OCI-LY7 (cell line): ENCODE data around the gene CBLC. TPM values are rescaled to one million over a fixed set of nuclear protein-coding genes. Genes with fewer than 3 reads are reported as not detected.

Experiments used
- BruUV-seq: library from RNA; stranded (reverse); fragments of 400-500 nt; replicated peaks from 2 replicates; lab custom pipeline; 2021; lab: Mats Ljungman, UMichigan
- CTCF ChIA-PET: fragments of 300-600 bp; sonication (Branson Sonifier 250); formaldehyde crosslinking; loops from one replicate; lab custom pipeline; 2022; ENCODE audit warnings: antibody characterized with exemption; ENCODE audit not compliant: unreplicated experiment; lab: Charles Lee
- POLR2A ChIA-PET: fragments of 300-600 bp; sonication (Branson Sonifier 250); formaldehyde crosslinking; loops from one replicate; lab custom pipeline; 2022; ENCODE audit warnings: antibody characterized with exemption; lab: Charles Lee
- DNase-seq: peaks from one replicate; pipeline ENCODE4 v3.0.0-alpha.2; 2015; ENCODE audit warnings: low spot score
- H2AFZ ChIP-seq: fragments of 200-600 bp; sonication (generic), shearing (Covaris generic); 2 replicates; pipeline ENCODE4 v1.6.1; 2014; ENCODE audit warnings: mild to moderate bottlenecking, antibody characterized with exemption, low read length, moderate library complexity
- H3K27ac ChIP-seq: fragments of 200-600 bp; sonication (generic); 2 replicates; pipeline ENCODE4 v1.5.1; 2014; ENCODE audit warnings: mixed run types, low read depth, mild to moderate bottlenecking, moderate library complexity, low read length, inconsistent platforms; ENCODE audit not compliant: poor library complexity, severe bottlenecking
- H3K36me3 ChIP-seq: fragments of 200-600 bp; sonication (generic); 2 replicates; pipeline ENCODE4 v1.6.1; 2014; ENCODE audit warnings: mild to moderate bottlenecking, antibody characterized with exemption, low read length, moderate library complexity, mixed read lengths; ENCODE audit not compliant: insufficient read depth
- H3K4me1 ChIP-seq: fragments of 200-600 bp; sonication (generic); 2 replicates; pipeline ENCODE4 v1.5.1; 2014; ENCODE audit warnings: mild to moderate bottlenecking, low read length; ENCODE audit not compliant: insufficient read depth, poor library complexity, severe bottlenecking
- H3K4me2 ChIP-seq: fragments of 200-600 bp; sonication (generic); 2 replicates; pipeline ENCODE4 v1.6.1; 2014; ENCODE audit warnings: mild to moderate bottlenecking, low read length
- H3K4me3 ChIP-seq: fragments of 200-600 bp; sonication (generic); 2 replicates; pipeline ENCODE4 v1.5.1; 2014; ENCODE audit warnings: mild to moderate bottlenecking, low read depth, low read length; ENCODE audit not compliant: poor library complexity, severe bottlenecking
- H3K79me2 ChIP-seq: fragments of 200-600 bp; sonication (generic); 2 replicates; pipeline ENCODE4 v1.6.1; 2016; ENCODE audit warnings: low read depth, mild to moderate bottlenecking, low read length, moderate library complexity, mixed read lengths; ENCODE audit not compliant: insufficient read depth
- H3K9me2 ChIP-seq: fragments of 200-600 bp; sonication (generic); 2 replicates; pipeline ENCODE4 v1.6.1; 2016; ENCODE audit warnings: mild to moderate bottlenecking, low read length, mixed read lengths; ENCODE audit not compliant: insufficient read depth
- H3K9me3 ChIP-seq: fragments of 200-600 bp; sonication (generic); 2 replicates; pipeline ENCODE4 v1.6.1; 2014; ENCODE audit warnings: mild to moderate bottlenecking, mixed run types, low read length, mixed read lengths
- H4K20me1 ChIP-seq: fragments of 200-600 bp; sonication (generic); 2 replicates; pipeline ENCODE4 v1.6.1; 2014; ENCODE audit warnings: mild to moderate bottlenecking, antibody characterized with exemption, low read length, moderate library complexity, mixed read lengths; ENCODE audit not compliant: insufficient read depth
- EZH2phosphoT487 ChIP-seq: fragments of 200-600 bp; sonication (generic); IDR thresholded peaks from 2 replicates; pipeline ENCODE4 v1.6.1; 2018; ENCODE audit warnings: low read depth, borderline replicate concordance, mild to moderate bottlenecking, mixed run types, antibody characterized with exemption, low read length, moderate library complexity, mixed read lengths
- intact Hi-C: fragments of 100-400 bp; cut with micrococcal nuclease; formaldehyde crosslinking; loops from one replicate; pipeline ENCODE4 v1.10.0; 2022; ENCODE audit not compliant: unreplicated experiment
- microRNA-seq: library from miRNA; unstranded; fragments of <30 nt; microRNA quantifications from one replicate; pipeline ENCODE4 v1.2.0, GENCODE V29; 2022; ENCODE audit warnings: borderline replicate concordance
- small RNA-seq: library from RNA; depleted of rRNA; stranded (forward); fragments of <200 nt; gene quantifications from one replicate; pipeline ENCODE3, GENCODE V24; 2014
- total RNA-seq, 2 experiments: library from RNA; depleted of rRNA in 1 of 2; stranded (reverse); fragments of >200 nt in 1 of 2; shearing (Covaris generic) in 1 of 2; gene quantifications; 2 replicates each; pipeline ENCODE4 v1.2.3, GENCODE V29; 2014 to 2022
- TF ChIP-seq, protein P1 (sequence below): fragments of 200-600 bp; sonication (generic); conservative IDR thresholded peaks from 2 replicates; pipeline ENCODE4 v1.5.1; 2014; ENCODE audit warnings: mild to moderate bottlenecking, antibody characterized with exemption, low read length, moderate library complexity, mixed read lengths

The CBLC gene
- total RNA-seq, 2 experiments from 2014 or later = not detected

DNA sequence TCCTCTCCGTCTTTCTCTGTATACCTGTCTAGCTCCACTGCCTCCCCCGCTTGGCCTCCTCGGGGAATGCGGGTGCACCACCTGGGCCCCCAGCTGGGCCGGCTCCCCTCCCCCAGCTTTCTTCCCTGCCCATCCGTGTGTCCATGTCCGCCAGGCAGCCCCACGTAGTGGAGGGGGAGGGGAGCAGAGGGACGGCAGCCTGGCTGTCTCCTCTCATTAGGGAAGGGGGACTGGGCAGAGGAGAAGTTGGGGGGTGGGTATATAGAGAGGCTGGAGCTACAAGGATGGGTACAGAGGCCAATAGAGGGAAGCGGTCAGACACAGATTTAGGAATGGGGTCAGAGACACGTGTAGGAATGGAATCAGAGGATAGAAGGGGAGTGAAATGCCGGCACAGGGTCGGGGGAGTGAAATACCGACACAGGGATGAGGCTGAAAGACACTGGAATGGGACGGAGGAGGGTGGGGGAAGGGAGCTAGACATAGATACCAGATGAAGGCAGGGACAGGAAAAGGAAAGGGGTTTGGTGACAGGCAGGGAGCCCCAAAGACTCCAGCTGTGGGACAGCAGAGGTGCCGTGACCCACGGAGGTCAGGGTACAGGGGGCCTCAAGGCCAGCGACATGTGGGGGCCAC, 71.2 kb downstream of the CBLC start:
- CTCF ChIA-PET = no interaction called here
- Histone ChIP-seq H3K4me3 (no peak overlapping the region), H3K4me1 (peaks cover 16% of the 10 kb centered on the region), H3K27ac (no peak overlapping the region), H2AFZ (no peak overlapping the region), H3K79me2 (no peaks in the 10 kb centered on the region), H3K9me2 (no peaks in the 10 kb centered on the region), H4K20me1 (no peaks in the 10 kb centered on the region), H3K36me3 (no peaks in the 10 kb centered on the region), H3K4me2 (no peak overlapping the region), H3K9me3 (no peaks in the 10 kb centered on the region)
- intact Hi-C loops = no loop called here
- POLR2A ChIA-PET = interaction anchor here (0.7 kb wide), 2 partner anchors 25 to 863 kb away, joined by 3 read pairs; no protein-coding TSS in a partner anchor
- no peak for DNase-seq
- no TSS peak for BruUV-seq
- TF ChIP-seq EZH2phosphoT487 = no peak
- TF ChIP-seq, protein P1, sequence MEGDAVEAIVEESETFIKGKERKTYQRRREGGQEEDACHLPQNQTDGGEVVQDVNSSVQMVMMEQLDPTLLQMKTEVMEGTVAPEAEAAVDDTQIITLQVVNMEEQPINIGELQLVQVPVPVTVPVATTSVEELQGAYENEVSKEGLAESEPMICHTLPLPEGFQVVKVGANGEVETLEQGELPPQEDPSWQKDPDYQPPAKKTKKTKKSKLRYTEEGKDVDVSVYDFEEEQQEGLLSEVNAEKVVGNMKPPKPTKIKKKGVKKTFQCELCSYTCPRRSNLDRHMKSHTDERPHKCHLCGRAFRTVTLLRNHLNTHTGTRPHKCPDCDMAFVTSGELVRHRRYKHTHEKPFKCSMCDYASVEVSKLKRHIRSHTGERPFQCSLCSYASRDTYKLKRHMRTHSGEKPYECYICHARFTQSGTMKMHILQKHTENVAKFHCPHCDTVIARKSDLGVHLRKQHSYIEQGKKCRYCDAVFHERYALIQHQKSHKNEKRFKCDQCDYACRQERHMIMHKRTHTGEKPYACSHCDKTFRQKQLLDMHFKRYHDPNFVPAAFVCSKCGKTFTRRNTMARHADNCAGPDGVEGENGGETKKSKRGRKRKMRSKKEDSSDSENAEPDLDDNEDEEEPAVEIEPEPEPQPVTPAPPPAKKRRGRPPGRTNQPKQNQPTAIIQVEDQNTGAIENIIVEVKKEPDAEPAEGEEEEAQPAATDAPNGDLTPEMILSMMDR = no peak

Small RNAs within 50 kb of the gene (microRNA-seq; reads per million reads assigned to microRNA genes)
- not detected for gene MIR8085

Small RNAs within 50 kb of the gene (small RNA-seq; reads per million reads assigned to genes)
- gene RF00156 = not detected

Other genes with a start within 250 kb of the CBLC start
- gene CEACAM20, start 248.2 kb upstream of the CBLC start, total RNA-seq (2014; rRNA removed; shearing (Covaris generic)) = not detected in 2 replicates
- not detected in 2 replicates for gene CEACAM20, start 248.2 kb upstream of the CBLC start, total RNA-seq (2022)
- gene IGSF23, start 164.3 kb upstream of the CBLC start, total RNA-seq (2014; rRNA removed; shearing (Covaris generic)) = not detected in 2 replicates
- gene IGSF23, start 164.3 kb upstream of the CBLC start, total RNA-seq (2022) = not detected in 2 replicates
- gene PVR, start 134.0 kb upstream of the CBLC start, total RNA-seq (2014; rRNA removed; shearing (Covaris generic)) = not detected in 2 replicates
- not detected in 2 replicates for gene PVR, start 134.0 kb upstream of the CBLC start, total RNA-seq (2022)
- gene CEACAM19, start 106.4 kb upstream of the CBLC start, total RNA-seq (2014; rRNA removed; shearing (Covaris generic)) = not detected in 2 replicates
- not detected in 2 replicates for gene CEACAM19, start 106.4 kb upstream of the CBLC start, total RNA-seq (2022)
- gene CEACAM16, start 78.7 kb upstream of the CBLC start, total RNA-seq (2014; rRNA removed; shearing (Covaris generic)) = not detected in 2 replicates
- not detected in 2 replicates for gene CEACAM16, start 78.7 kb upstream of the CBLC start, total RNA-seq (2022)
- gene BCL3, start 29.2 kb upstream of the CBLC start, total RNA-seq (2014; rRNA removed; shearing (Covaris generic)) = 5.8 and 10.2 TPM in 2 replicates
- gene BCL3, start 29.2 kb upstream of the CBLC start, total RNA-seq (2022) = 18.6 and 22.9 TPM in 2 replicates
- gene BCAM, start 31.2 kb downstream of the CBLC start, total RNA-seq (2014; rRNA removed; shearing (Covaris generic)) = not detected in 2 replicates
- gene BCAM, start 31.2 kb downstream of the CBLC start, total RNA-seq (2022) = not detected in 2 replicates
- not detected in 2 replicates for gene NECTIN2, start 68.4 kb downstream of the CBLC start, total RNA-seq (2014; rRNA removed; shearing (Covaris generic))
- gene NECTIN2, start 68.4 kb downstream of the CBLC start, total RNA-seq (2022) = not detected in 2 replicates
- gene TOMM40, start 113.4 kb downstream of the CBLC start, total RNA-seq (2014; rRNA removed; shearing (Covaris generic)) = 89.7 and 90.1 TPM in 2 replicates
- 58.9 and 80.9 TPM in 2 replicates for gene TOMM40, start 113.4 kb downstream of the CBLC start, total RNA-seq (2022)
- gene APOE, start 127.9 kb downstream of the CBLC start, total RNA-seq (2014; rRNA removed; shearing (Covaris generic)) = 2.1 and 3.3 TPM in 2 replicates
- 1.1 and 1.8 TPM in 2 replicates for gene APOE, start 127.9 kb downstream of the CBLC start, total RNA-seq (2022)
- gene APOC1, start 136.7 kb downstream of the CBLC start, total RNA-seq (2014; rRNA removed; shearing (Covaris generic)) = not detected in 2 replicates
- gene APOC1, start 136.7 kb downstream of the CBLC start, total RNA-seq (2022) = 1.9 TPM in 1 of 2 replicates, not detected in the other
- gene APOC4, start 164.3 kb downstream of the CBLC start, total RNA-seq (2014; rRNA removed; shearing (Covaris generic)) = not detected in 2 replicates
- gene APOC4, start 164.3 kb downstream of the CBLC start, total RNA-seq (2022) = not detected in 2 replicates
- 0.35 TPM in 1 of 2 replicates, not detected in the other for gene APOC2, start 168.2 kb downstream of the CBLC start, total RNA-seq (2014; rRNA removed; shearing (Covaris generic))
- gene APOC2, start 168.2 kb downstream of the CBLC start, total RNA-seq (2022) = not detected in 2 replicates
- 32.2 and 34.0 TPM in 2 replicates for gene CLPTM1, start 177.5 kb downstream of the CBLC start, total RNA-seq (2014; rRNA removed; shearing (Covaris generic))
- gene CLPTM1, start 177.5 kb downstream of the CBLC start, total RNA-seq (2022) = 70.3 and 86.3 TPM in 2 replicates
- 36.4 and 36.9 TPM in 2 replicates for gene RELB, start 223.6 kb downstream of the CBLC start, total RNA-seq (2014; rRNA removed; shearing (Covaris generic))
- 51.1 and 61.7 TPM in 2 replicates for gene RELB, start 223.6 kb downstream of the CBLC start, total RNA-seq (2022)